ENCODE data around the gene TAOK2. TPM values are rescaled to one million over a fixed set of nuclear protein-coding genes. Genes with fewer than 3 reads are reported as not detected.

The TAOK2 gene
- total and polyA plus RNA-seq, 2 donors from 2014 or later: 19.6 to 54.3 TPM

DNA sequence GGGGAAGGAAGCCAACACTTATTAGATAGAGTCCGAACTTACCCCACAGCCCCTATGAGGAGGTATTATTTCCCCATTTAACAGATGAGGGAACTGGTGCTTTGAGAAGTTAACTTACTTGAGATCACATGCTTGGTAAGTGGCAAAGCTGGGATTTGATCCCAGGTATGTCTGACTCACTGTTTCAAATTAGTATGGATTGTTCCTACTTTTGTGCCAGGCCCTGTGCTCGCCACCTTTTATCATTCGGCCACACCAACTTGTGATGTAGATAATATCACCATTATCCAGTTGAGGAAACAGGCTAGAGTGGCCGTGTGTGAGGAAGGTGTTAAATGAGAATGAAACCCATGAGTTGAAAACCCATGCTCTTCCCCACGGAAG, 11.1 kb downstream of the TAOK2 start:
- Histone ChIP-seq H3K27ac (ENCODE audit: low read depth in 2 of 2, low read length in 2 of 2) (no peak overlapping the region), H3K9me3 (ENCODE audit: control insufficient read depth in 2 of 3, insufficient read depth in 1 of 3, low read length in 3 of 3) (no peaks in the 10 kb centered on the region), H3K4me1 (ENCODE audit: control insufficient read depth in 2 of 3, insufficient read depth in 2 of 3, low read depth in 1 of 3, low read length in 3 of 3) (no peaks in the 10 kb centered on the region), H3K27me3 (ENCODE audit: control insufficient read depth, insufficient read depth, low read length) (no peaks in the 10 kb centered on the region), H3K9ac (ENCODE audit: low read length in 3 of 3) (no peak overlapping the region), H3K36me3 (ENCODE audit: control insufficient read depth in 2 of 3, insufficient read depth in 3 of 3, low read length in 3 of 3) (peaks cover 4 to 75% (median 73%) of the 10 kb centered on the region in 3 donors), H3K4me3 (ENCODE audit: low read length in 3 of 3) (no peak overlapping the region)
- no peak for FAIRE-seq
- TF ChIP-seq, protein P1, sequence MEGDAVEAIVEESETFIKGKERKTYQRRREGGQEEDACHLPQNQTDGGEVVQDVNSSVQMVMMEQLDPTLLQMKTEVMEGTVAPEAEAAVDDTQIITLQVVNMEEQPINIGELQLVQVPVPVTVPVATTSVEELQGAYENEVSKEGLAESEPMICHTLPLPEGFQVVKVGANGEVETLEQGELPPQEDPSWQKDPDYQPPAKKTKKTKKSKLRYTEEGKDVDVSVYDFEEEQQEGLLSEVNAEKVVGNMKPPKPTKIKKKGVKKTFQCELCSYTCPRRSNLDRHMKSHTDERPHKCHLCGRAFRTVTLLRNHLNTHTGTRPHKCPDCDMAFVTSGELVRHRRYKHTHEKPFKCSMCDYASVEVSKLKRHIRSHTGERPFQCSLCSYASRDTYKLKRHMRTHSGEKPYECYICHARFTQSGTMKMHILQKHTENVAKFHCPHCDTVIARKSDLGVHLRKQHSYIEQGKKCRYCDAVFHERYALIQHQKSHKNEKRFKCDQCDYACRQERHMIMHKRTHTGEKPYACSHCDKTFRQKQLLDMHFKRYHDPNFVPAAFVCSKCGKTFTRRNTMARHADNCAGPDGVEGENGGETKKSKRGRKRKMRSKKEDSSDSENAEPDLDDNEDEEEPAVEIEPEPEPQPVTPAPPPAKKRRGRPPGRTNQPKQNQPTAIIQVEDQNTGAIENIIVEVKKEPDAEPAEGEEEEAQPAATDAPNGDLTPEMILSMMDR (IDR thresholded peaks at IDR 0.05; ENCODE audit: borderline replicate concordance, extremely low read depth, insufficient read depth): no peak
- intact Hi-C loops (cut with DNase I): no loop called here
- no peak for DNase-seq

DNA sequence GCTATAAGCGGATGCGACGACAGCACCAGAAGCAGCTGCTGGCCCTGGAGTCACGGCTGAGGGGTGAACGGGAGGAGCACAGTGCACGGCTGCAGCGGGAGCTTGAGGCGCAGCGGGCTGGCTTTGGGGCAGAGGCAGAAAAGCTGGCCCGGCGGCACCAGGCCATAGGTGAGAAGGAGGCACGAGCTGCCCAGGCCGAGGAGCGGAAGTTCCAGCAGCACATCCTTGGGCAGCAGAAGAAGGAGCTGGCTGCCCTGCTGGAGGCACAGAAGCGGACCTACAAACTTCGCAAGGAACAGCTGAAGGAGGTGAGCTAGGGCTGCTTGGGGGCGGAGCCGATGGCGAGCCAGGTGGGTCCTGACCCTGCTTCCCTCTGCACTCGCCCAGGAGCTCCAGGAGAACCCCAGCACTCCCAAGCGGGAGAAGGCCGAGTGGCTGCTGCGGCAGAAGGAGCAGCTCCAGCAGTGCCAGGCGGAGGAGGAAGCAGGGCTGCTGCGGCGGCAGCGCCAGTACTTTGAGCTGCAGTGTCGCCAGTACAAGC, 11.7 kb downstream of the TAOK2 start:
- Histone ChIP-seq H3K9ac (ENCODE audit: low read length in 3 of 3) (no peak overlapping the region), H3K36me3 (ENCODE audit: control insufficient read depth in 2 of 3, insufficient read depth in 3 of 3, low read length in 3 of 3) (peaks cover 2 to 69% (median 68%) of the 10 kb centered on the region in 3 donors), H3K27ac (ENCODE audit: low read depth in 2 of 2, low read length in 2 of 2) (no peak overlapping the region), H3K9me3 (ENCODE audit: control insufficient read depth in 2 of 3, insufficient read depth in 1 of 3, low read length in 3 of 3) (no peaks in the 10 kb centered on the region), H3K27me3 (ENCODE audit: control insufficient read depth, insufficient read depth, low read length) (no peaks in the 10 kb centered on the region), H3K4me1 (ENCODE audit: control insufficient read depth in 2 of 3, insufficient read depth in 2 of 3, low read depth in 1 of 3, low read length in 3 of 3) (no peaks in the 10 kb centered on the region), H3K4me3 (ENCODE audit: low read length in 3 of 3) (no peak overlapping the region)
- no peak for DNase-seq
- no peak for FAIRE-seq
- TF ChIP-seq, protein P1 (IDR thresholded peaks at IDR 0.05; ENCODE audit: borderline replicate concordance, extremely low read depth, insufficient read depth): no peak
- intact Hi-C loops (cut with DNase I): no loop called here

DNA sequence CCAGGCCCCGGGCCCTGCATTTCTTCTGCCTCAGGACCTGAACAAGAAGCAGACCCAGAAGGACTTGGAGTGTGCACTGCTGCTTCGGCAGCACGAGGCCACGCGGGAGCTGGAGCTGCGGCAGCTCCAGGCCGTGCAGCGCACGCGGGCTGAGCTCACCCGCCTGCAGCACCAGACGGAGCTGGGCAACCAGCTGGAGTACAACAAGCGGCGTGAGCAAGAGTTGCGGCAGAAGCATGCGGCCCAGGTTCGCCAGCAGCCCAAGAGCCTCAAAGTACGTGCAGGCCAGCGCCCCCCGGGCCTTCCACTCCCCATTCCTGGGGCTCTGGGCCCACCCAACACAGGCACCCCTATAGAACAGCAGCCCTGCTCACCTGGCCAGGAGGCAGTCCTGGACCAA, 12.6 kb downstream of the TAOK2 start:
- H3K4me1 ChIP-seq (ENCODE audit: control insufficient read depth in 2 of 3, insufficient read depth in 2 of 3, low read depth in 1 of 3, low read length in 3 of 3): no peaks in the 10 kb centered on the region
- H3K27ac ChIP-seq (ENCODE audit: low read depth in 2 of 2, low read length in 2 of 2): no peak overlapping the region
- TF ChIP-seq, protein P1 (IDR thresholded peaks at IDR 0.05; ENCODE audit: borderline replicate concordance, extremely low read depth, insufficient read depth): no peak
- no peaks in the 10 kb centered on the region for H3K9me3 ChIP-seq (ENCODE audit: control insufficient read depth in 2 of 3, insufficient read depth in 1 of 3, low read length in 3 of 3)
- peaks cover 2 to 65% (median 60%) of the 10 kb centered on the region in 3 donors for H3K36me3 ChIP-seq (ENCODE audit: control insufficient read depth in 2 of 3, insufficient read depth in 3 of 3, low read length in 3 of 3)
- FAIRE-seq (no peak), DNase-seq (no peak)
- H3K9ac ChIP-seq (ENCODE audit: low read length in 3 of 3): no peak overlapping the region
- H3K4me3 ChIP-seq (ENCODE audit: low read length in 3 of 3): no peak overlapping the region
- intact Hi-C loops (cut with DNase I): no loop called here
- no peaks in the 10 kb centered on the region for H3K27me3 ChIP-seq (ENCODE audit: control insufficient read depth, insufficient read depth, low read length)

DNA sequence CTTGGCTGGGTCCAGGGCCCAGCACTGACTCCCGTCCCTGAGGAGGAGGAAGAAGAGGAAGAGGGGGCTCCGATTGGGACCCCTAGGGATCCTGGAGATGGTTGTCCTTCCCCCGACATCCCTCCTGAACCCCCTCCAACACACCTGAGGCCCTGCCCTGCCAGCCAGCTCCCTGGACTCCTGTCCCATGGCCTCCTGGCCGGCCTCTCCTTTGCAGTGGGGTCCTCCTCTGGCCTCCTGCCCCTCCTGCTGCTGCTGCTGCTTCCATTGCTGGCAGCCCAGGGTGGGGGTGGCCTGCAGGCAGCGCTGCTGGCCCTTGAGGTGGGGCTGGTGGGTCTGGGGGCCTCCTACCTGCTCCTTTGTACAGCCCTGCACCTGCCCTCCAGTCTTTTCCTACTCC, 13.3 kb downstream of the TAOK2 start:
- intact Hi-C loops (cut with DNase I): no loop called here
- Histone ChIP-seq H3K36me3 (ENCODE audit: control insufficient read depth in 2 of 3, insufficient read depth in 3 of 3, low read length in 3 of 3) (peaks cover 0 to 58% (median 53%) of the 10 kb centered on the region in 3 donors), H3K9me3 (ENCODE audit: control insufficient read depth in 2 of 3, insufficient read depth in 1 of 3, low read length in 3 of 3) (no peaks in the 10 kb centered on the region), H3K9ac (ENCODE audit: low read length in 3 of 3) (no peak overlapping the region), H3K27ac (ENCODE audit: low read depth in 2 of 2, low read length in 2 of 2) (no peak overlapping the region), H3K4me3 (ENCODE audit: low read length in 3 of 3) (no peak overlapping the region), H3K27me3 (ENCODE audit: control insufficient read depth, insufficient read depth, low read length) (no peaks in the 10 kb centered on the region), H3K4me1 (ENCODE audit: control insufficient read depth in 2 of 3, insufficient read depth in 2 of 3, low read depth in 1 of 3, low read length in 3 of 3) (no peaks in the 10 kb centered on the region)
- TF ChIP-seq, protein P1 (IDR thresholded peaks at IDR 0.05; ENCODE audit: borderline replicate concordance, extremely low read depth, insufficient read depth): no peak
- FAIRE-seq (no peak), DNase-seq (no peak)
